ENCODE results near the gene GRAPL.
"Not testable (repeated sequence)": the region's sequence is repeated elsewhere in the genome, so short reads cannot be mapped to it uniquely, and the experiment has no call there.

The GRAPL gene

DNA sequence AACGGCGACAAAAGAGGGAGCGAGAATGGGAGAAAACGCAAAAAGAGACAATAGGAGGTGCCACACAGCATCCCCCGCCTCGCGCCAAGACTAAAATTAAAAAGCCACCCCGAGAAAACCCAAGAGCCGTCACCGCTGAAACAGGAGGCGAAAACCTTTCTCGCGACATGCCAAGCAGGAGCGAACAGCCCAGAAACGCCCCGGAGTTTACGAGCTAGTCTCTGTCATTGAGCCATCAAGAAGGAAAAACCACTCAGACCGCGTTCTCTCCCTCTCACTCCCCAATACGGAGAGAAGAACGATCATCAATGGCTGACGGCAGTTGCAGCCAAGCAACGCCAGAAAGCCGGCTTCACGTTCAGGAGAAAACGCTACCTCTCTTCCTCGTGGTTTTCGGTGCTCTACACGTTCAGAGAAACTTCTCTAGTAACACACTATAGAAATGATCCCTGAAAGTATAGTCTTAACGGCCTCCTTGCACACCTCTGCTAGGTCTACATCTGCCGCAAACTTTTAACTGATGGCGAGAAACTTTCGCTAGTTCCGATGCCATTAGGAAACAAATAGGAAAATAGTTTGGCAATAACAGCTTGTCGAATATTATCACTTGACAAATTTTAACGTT, 62.5 kb downstream of the GRAPL start:
- H3K36me3 ChIP-seq (ENCODE audit: control insufficient read depth, insufficient read depth, low read length); H3K4me3 ChIP-seq (replicated peaks; ENCODE audit: low read depth, low read length); H3K27me3 ChIP-seq (replicated peaks; ENCODE audit: control insufficient read depth, insufficient read depth, low read length); DNase-seq (ENCODE audit: extremely low read depth, insufficient read length): not testable (repeated sequence)

DNA sequence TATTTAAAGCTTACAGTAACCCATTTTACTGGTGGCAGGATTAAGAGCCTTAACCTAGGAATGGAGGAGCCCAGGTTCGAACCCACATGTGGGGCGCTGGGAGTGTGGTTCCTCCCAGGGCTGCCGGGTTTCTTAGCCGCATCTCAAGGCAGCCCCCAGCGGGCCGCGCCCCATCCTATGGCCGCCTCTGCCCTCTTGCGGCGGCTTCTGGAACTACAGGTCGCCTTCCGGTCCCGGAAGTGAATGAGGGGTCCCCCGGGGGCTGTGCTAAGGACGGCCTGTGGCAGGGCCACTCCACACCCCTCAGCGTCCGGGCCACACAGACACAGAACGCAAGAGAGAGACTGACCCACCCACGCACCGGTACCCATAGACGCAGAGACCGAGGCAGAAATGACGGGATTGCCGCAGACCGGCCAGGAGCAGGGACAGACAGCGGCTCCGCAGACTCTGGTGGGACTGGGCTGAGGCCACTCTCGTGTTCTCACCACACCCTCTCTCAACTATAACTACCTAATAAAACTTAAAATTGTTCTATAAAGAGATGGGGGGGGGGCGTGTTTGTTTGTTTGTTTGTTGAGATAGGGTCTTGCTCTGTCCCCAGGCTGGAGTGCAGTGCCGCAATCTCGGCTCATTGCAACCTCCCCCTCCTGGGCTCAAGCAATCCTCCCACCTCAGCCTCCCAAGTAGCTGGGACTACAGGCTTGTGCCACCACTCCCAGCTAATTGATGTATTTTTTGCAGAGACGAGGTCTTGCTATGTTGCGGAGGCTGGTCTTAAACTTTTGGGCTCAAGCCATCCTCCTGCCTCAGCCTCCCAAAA, 69.2 kb downstream of the GRAPL start:
- peak overlapping the region; percentile 44 for H3K4me3 ChIP-seq (replicated peaks; ENCODE audit: low read depth, low read length)
- not testable (repeated sequence) for DNase-seq (ENCODE audit: extremely low read depth, insufficient read length); H3K36me3 ChIP-seq (ENCODE audit: control insufficient read depth, insufficient read depth, low read length); H3K27me3 ChIP-seq (replicated peaks; ENCODE audit: control insufficient read depth, insufficient read depth, low read length)

DNA sequence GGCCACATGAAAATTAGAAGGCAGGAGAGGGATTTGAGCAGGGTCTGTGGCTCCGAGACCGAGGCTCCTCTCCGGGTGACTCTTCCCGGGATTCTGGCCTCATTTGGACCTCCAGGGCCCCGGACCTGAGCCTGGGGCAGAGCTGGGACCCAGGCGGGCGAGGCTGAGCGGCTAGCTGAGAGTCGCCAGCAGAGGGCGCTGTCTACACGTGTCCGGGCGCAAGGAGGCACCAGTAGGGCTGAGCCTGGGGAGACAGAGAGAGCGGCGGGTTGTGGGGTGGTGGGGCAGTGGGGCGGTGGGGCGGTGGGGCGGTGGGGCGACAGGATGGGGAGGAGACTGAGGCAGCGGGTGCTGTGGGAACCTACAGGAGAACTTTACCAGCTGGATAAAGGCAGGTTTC, 75.1 kb downstream of the GRAPL start:
- DNase-seq (ENCODE audit: extremely low read depth, insufficient read length); H3K4me3 ChIP-seq (replicated peaks; ENCODE audit: low read depth, low read length); H3K27me3 ChIP-seq (replicated peaks; ENCODE audit: control insufficient read depth, insufficient read depth, low read length); H3K36me3 ChIP-seq (ENCODE audit: control insufficient read depth, insufficient read depth, low read length): not testable (repeated sequence)

DNA sequence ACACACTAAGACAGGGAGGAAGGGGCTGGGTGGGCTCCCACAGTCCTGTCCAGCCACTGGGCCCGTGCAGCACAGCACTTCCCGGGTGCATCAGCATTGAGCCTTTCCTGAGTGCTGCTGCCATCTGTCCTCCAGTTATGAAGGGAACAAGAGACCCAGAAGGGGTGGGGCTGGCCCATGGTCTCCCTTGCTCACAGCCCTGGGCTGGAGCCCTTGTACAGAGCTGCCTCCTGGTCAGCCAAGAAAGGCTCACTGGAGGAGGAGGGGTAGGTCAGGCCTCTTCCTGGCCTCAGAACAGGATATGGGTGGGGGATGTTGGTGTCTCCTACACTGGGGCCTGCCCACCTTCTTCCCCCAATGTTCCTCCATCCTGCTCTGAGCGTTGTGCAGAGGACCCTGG, 76.0 kb downstream of the GRAPL start:
- DNase-seq (ENCODE audit: extremely low read depth, insufficient read length); H3K4me3 ChIP-seq (replicated peaks; ENCODE audit: low read depth, low read length); H3K36me3 ChIP-seq (ENCODE audit: control insufficient read depth, insufficient read depth, low read length); H3K27me3 ChIP-seq (replicated peaks; ENCODE audit: control insufficient read depth, insufficient read depth, low read length): not testable (repeated sequence)

Data from GM06990 (cell line).